Neural cell (in vitro differentiated cells): Measurements from ENCODE around the gene DNAH17. TPM values are rescaled to one million over a fixed set of nuclear protein-coding genes. Genes with fewer than 3 reads are reported as not detected.

Experiments
- H2AFZ ChIP-seq: fragments of 200-600, 300-800 bp; sonication (generic), shearing (Covaris generic); 2 replicates; pipeline ENCODE4 v1.6.0; 2014; ENCODE audit warnings: low read depth, mild to moderate bottlenecking, antibody characterized with exemption, low read length, moderate library complexity
- H3F3A ChIP-seq: fragments of 200-600 bp; shearing (Covaris generic); 2 replicates; pipeline ENCODE4 v1.6.1; 2016; ENCODE audit warnings: mild to moderate bottlenecking, moderate library complexity, mixed read lengths, antibody characterized with exemption, low read length; ENCODE audit not compliant: insufficient read depth, poor library complexity, severe bottlenecking
- H3K27ac ChIP-seq: fragments of 200-600, 300-800 bp; sonication (generic), shearing (Covaris generic); 2 replicates; pipeline ENCODE4 v1.5.1; 2014; ENCODE audit warnings: mild to moderate bottlenecking, low read length, moderate library complexity
- H3K27me3 ChIP-seq: fragments of 300-800, 200-600 bp; sonication (generic), shearing (Covaris generic); 2 replicates; pipeline ENCODE4 v1.6.0; 2014; ENCODE audit warnings: mild to moderate bottlenecking, low read depth, low read length, moderate library complexity; ENCODE audit not compliant: insufficient read depth
- H3K36me3 ChIP-seq: fragments of 300-800, 200-600 bp; sonication (generic), shearing (Covaris generic); 2 replicates; pipeline ENCODE4 v1.5.1; 2014; ENCODE audit warnings: mild to moderate bottlenecking, antibody characterized with exemption, low read length, moderate library complexity; ENCODE audit not compliant: insufficient read depth
- H3K4me2 ChIP-seq: fragments of 300-800, 200-600 bp; sonication (generic), shearing (Covaris generic); 2 replicates; pipeline ENCODE4 v1.6.0; 2014; ENCODE audit warnings: mild to moderate bottlenecking, low read length
- H3K4me3 ChIP-seq: fragments of 300-800, 200-600 bp; sonication (generic), shearing (Covaris generic); 2 replicates; pipeline ENCODE4 v1.5.1; 2014; ENCODE audit warnings: mild to moderate bottlenecking, low read length, moderate library complexity
- H3K79me2 ChIP-seq: fragments of 200-600 bp; shearing (Covaris generic); replicated peaks from 2 replicates; pipeline ENCODE4 v1.6.0; 2014; ENCODE audit warnings: mild to moderate bottlenecking, low read length, moderate library complexity; ENCODE audit not compliant: insufficient read depth
- H3K9ac ChIP-seq: fragments of 300-800, 200-600 bp; sonication (generic), shearing (Covaris generic); 2 replicates; pipeline ENCODE4 v1.6.1; 2016; ENCODE audit warnings: mild to moderate bottlenecking, low read length, mixed read lengths
- H3K9me2 ChIP-seq: fragments of 200-600 bp; shearing (Covaris generic); 2 replicates; pipeline ENCODE4 v1.6.1; 2016; ENCODE audit warnings: mild to moderate bottlenecking, low read length, mixed read lengths; ENCODE audit not compliant: insufficient read depth
- H3K9me3 ChIP-seq: fragments of 200-600, 300-800 bp; sonication (generic), shearing (Covaris generic); 2 replicates; pipeline ENCODE4 v1.6.1; 2016; ENCODE audit warnings: mild to moderate bottlenecking, mixed run types, low read length, moderate library complexity, mixed read lengths
- H4K20me1 ChIP-seq: fragments of 200-600 bp; shearing (Covaris generic); 2 replicates; pipeline ENCODE4 v1.6.1; 2016; ENCODE audit warnings: mild to moderate bottlenecking, mixed run types; ENCODE audit not compliant: insufficient read depth
- CTCF ChIP-seq: fragments of 450-650 bp; IDR thresholded peaks from 2 replicates; pipeline ENCODE4 v1.5.1; 2014; ENCODE audit warnings: antibody characterized with exemption, mild to moderate bottlenecking, moderate library complexity; ENCODE audit not compliant: poor library complexity, severe bottlenecking
- EP300 ChIP-seq: fragments of 450-650 bp; conservative IDR thresholded peaks from 2 replicates; pipeline ENCODE4 v1.6.1; 2014; ENCODE audit warnings: antibody characterized with exemption, mild to moderate bottlenecking, moderate library complexity; ENCODE audit not compliant: poor library complexity, severe bottlenecking
- EZH2 ChIP-seq: fragments of 200-600, 300-800 bp; shearing (Covaris generic), sonication (generic); IDR thresholded peaks from 2 replicates; pipeline ENCODE4 v1.6.1; 2014; ENCODE audit warnings: antibody characterized with exemption, low read length, borderline replicate concordance, mild to moderate bottlenecking; ENCODE audit not compliant: insufficient read depth, poor library complexity, severe bottlenecking
- MXI1 ChIP-seq: fragments of 450-650 bp; conservative IDR thresholded peaks from 2 replicates; pipeline ENCODE4 v1.6.1; 2014; ENCODE audit warnings: antibody characterized with exemption, mild to moderate bottlenecking; ENCODE audit not compliant: poor library complexity, severe bottlenecking
- POLR2AphosphoS5 ChIP-seq: IDR thresholded peaks from 2 replicates; pipeline ENCODE4 v1.6.1; 2012
- RAD21 ChIP-seq: fragments of 450-650 bp; conservative IDR thresholded peaks from 2 replicates; pipeline ENCODE4 v1.6.1; 2014; ENCODE audit warnings: antibody characterized with exemption, mild to moderate bottlenecking, moderate library complexity
- REST ChIP-seq: IDR thresholded peaks from 2 replicates; pipeline ENCODE4 v1.6.1; 2012; ENCODE audit warnings: borderline replicate concordance
- SMC3 ChIP-seq: fragments of 450-650 bp; conservative IDR thresholded peaks from 2 replicates; pipeline ENCODE4 v1.6.1; 2014; ENCODE audit warnings: antibody characterized with exemption, mild to moderate bottlenecking, moderate library complexity; ENCODE audit not compliant: poor library complexity
- TAF1 ChIP-seq: IDR thresholded peaks from 2 replicates; pipeline ENCODE4 v1.6.1; 2012; ENCODE audit warnings: low read depth
- polyA plus RNA-seq: library from polyadenylated mRNA; depleted of rRNA; stranded (reverse); fragments of >200 nt; gene quantifications from 2 replicates; pipeline ENCODE4 v1.2.3, GENCODE V29; 2014

DNAH17 gene
- polyA plus RNA-seq, 1 donor from 2014 or later = not detected

GRCh38 chr17:78558989-78559388, 18.2 kb downstream of the DNAH17 start:
- H4K20me1 ChIP-seq = no peaks in the 10 kb centered on the region
- H3K36me3 ChIP-seq = no peaks in the 10 kb centered on the region
- no peak overlapping the region for H3K4me2 ChIP-seq
- no peaks in the 10 kb centered on the region for H3F3A ChIP-seq
- no peaks in the 10 kb centered on the region for H3K79me2 ChIP-seq
- no peak overlapping the region for H3K4me3 ChIP-seq
- H3K27me3 ChIP-seq = no peaks in the 10 kb centered on the region
- no peak overlapping the region for H3K27ac ChIP-seq
- H3K9me2 ChIP-seq = no peaks in the 10 kb centered on the region
- no peak for TF ChIP-seq EZH2
- TF ChIP-seq RAD21 = no peak
- TF ChIP-seq POLR2AphosphoS5 = no peak
- no peak for TF ChIP-seq EP300
- no peak for TF ChIP-seq SMC3
- no peak for TF ChIP-seq MXI1
- TF ChIP-seq REST = no peak
- no peak for TF ChIP-seq CTCF
- no peak for TF ChIP-seq TAF1
- H3K9me3 ChIP-seq = no peaks in the 10 kb centered on the region
- no peak overlapping the region for H3K9ac ChIP-seq
- no peak overlapping the region for H2AFZ ChIP-seq

GRCh38 chr17:78558181-78558850, 18.9 kb downstream of the DNAH17 start:
- H3K9ac ChIP-seq = no peak overlapping the region
- H3K9me3 ChIP-seq = no peaks in the 10 kb centered on the region
- no peaks in the 10 kb centered on the region for H4K20me1 ChIP-seq
- H2AFZ ChIP-seq = no peak overlapping the region
- TF ChIP-seq REST (no peak), POLR2AphosphoS5 (no peak), EP300 (no peak)
- H3K9me2 ChIP-seq = no peaks in the 10 kb centered on the region
- no peaks in the 10 kb centered on the region for H3K27me3 ChIP-seq
- no peaks in the 10 kb centered on the region for H3K79me2 ChIP-seq
- no peaks in the 10 kb centered on the region for H3F3A ChIP-seq
- no peaks in the 10 kb centered on the region for H3K36me3 ChIP-seq
- H3K4me2 ChIP-seq = no peak overlapping the region
- H3K27ac ChIP-seq = no peak overlapping the region
- no peak overlapping the region for H3K4me3 ChIP-seq
